GM19328 (cell line): ENCODE results near the gene GLI2.

ENCODE experiments used
- ATAC-seq: cut with Tn5 transposase; IDR thresholded peaks from one replicate; pipeline ENCODE4 v1.9.1; 2021; ENCODE audit warnings: mild to moderate bottlenecking, moderate library complexity; ENCODE audit not compliant: unreplicated experiment

The GLI2 gene

GRCh38 chr2:120735746-120736170 is at the start of gene GLI2:
GLI2 (plus strand) TSS chr2:120735868; CDS start chr2:120797321, 61,453 bp downstream.
- ATAC-seq = no peak

DNA sequence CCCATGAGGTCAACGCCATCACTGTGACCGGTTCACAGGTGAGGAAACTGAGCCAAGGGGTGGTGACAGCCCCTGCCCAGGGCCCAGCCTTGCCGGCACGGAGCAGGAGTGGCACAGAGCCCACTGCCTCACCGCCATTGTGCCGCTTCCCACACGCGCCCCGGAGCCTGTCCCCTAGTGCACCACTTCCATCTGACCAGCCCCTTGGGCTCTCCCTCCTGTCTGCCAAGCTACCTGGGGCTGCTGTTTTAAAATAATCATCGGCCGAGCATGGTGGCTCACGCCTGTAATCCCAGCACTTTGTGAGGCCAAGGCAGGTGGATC is 49.7 kb upstream of the GLI2 start:
- no peak for ATAC-seq

- no peak for ATAC-seq
Observed at GRCh38 chr2:120686511-120687168, 49.0 kb upstream of the GLI2 start.

DNA sequence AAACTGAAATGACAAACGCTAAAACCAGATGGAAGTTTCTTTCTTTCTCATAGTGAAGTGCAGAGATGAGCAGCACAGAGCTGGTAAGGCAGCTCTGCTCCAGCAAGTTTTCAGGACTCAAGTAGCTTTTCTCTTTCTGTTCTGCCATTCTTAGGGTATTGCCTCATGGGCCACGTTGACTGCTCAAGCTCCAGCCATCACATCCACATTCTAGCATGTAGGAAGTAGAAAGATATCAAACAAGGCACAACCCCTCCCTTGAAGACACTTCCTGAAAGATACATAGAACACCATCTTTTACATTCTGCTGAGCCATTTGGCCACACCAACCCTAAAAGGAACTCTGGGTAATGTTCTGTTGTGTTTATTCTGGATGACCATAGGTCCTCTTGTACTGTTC is 48.5 kb upstream of the GLI2 start:
- ATAC-seq = no peak

DNA sequence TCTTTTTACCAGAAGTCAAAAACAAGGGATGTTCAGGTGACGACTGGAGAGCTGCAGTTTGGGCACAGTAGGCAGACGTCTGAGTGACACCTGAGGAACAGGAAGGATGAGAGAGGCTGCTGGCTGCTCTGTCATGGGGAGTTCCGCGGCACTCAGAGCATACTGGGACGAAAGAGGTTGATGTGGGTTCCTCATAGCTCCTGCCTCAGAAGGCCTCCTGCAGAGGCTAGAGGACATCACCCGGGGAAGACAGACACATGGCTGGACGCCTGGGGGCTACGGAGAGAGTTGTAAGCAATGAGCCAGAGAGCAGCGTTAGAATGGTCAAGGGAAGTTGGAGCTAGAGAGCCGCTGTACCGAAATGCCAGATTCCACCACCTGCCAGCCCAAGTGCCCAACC is 45.1 kb upstream of the GLI2 start:
- no peak for ATAC-seq

DNA sequence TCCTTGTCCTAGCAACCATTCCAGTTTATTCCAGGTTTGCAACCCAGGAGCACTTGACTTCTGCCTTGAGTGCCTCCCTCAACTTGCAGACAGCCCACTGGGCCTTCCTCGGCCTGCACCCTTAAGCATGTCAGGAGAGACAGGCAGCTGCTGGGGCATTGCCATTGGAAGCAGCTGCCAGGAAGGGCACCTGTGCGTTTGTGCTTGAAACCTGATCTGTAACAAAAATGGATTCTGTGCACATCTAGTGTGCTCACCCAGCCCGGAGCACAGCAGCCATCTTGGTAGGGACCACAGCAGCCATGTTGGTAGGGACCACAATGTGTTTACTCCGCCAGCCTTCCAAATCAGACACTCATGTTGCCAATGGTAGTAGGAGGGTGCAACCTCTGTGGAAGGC is 44.3 kb upstream of the GLI2 start:
- ATAC-seq = no peak

DNA sequence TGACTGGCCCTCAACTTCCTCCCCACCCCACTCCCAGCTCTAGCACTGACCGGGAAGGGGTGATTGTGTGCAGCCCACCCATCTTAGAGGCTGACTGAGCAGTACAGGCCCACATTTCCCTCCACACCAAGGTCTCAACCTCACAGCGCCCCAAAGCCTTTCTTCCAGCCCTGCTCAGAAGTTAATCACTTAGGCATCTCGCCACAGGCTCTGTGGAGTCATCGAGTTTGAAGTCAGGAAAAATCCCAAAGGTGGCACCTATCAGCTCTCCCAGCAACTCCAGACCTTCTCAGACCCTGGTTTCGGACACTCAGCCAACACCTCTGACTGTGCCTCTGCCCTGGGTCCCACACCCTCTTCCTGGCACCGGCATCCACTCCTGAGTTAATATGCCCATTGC is 43.0 kb upstream of the GLI2 start:
- no peak for ATAC-seq

- ATAC-seq = no peak
Observed at GRCh38 chr2:120693121-120693520, 42.5 kb upstream of the GLI2 start.

- ATAC-seq = no peak
Observed at GRCh38 chr2:120694034-120694433, 41.6 kb upstream of the GLI2 start.

DNA sequence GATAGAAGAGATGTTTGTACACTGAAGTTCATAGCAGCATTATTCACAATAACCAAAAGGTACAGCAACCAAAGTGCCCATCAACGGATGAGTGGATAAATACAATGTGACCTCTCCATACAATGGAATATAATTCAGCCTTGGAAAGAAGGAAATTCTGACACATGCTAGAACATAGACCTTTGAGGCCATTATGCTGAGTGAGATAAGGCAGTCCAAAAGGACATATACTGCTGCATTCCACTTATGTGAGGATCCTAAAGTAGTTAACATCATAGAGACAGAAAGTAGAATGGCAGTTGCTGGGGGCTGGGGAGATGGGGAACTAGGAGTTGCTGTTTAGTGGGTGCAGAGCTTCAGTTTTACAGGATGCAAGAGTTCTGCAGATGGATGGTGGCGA is 38.2 kb upstream of the GLI2 start:
- no peak for ATAC-seq

- no peak for ATAC-seq
Observed at GRCh38 chr2:120699292-120699691, 36.4 kb upstream of the GLI2 start.

- ATAC-seq = no peak
Observed at GRCh38 chr2:120700659-120701058, 35.0 kb upstream of the GLI2 start.

DNA sequence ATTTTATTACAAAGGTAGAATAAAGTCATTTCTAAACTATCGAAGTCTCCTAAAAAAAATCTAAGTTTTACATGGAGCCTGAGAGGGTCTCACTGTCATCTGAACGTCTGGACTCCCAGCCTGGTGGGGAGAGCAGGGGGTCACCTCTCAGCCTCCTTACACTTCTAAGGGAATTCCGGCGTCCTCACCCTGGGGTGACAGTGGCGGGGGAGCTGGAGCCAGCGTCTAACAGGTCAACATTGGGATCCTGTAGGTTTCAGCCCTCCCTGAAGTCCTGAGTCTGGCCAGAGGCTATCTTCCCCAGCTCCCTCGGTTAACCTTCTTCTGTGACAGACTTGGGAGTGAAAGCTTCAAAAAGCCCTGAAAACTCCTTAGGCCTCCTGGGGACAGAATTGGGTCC is 34.6 kb upstream of the GLI2 start:
- ATAC-seq = no peak

GRCh38 chr2:120701499-120701898 is 34.2 kb upstream of the GLI2 start:
- no peak for ATAC-seq

DNA sequence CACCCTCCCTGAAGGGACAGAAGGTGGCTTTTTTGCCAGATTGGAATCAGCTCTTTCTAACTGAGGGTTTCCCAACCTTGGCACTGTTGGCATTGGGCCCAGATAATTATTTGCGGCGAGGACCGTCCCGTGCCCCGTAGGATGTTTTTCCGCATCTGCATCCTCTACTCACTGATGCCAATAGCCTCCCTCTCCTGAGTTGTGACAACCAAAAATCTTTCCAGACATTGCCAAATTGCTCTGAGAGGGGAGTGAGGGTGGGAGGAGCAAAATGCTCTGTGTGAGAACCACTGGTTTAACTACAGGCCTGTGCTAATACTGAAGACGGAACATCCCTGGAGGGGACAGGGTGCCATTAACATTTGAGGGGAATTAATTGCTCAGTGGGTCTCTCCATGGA is 33.6 kb upstream of the GLI2 start:
- no peak for ATAC-seq

GRCh38 chr2:120702801-120703200 is 32.9 kb upstream of the GLI2 start:
- ATAC-seq = no peak

DNA sequence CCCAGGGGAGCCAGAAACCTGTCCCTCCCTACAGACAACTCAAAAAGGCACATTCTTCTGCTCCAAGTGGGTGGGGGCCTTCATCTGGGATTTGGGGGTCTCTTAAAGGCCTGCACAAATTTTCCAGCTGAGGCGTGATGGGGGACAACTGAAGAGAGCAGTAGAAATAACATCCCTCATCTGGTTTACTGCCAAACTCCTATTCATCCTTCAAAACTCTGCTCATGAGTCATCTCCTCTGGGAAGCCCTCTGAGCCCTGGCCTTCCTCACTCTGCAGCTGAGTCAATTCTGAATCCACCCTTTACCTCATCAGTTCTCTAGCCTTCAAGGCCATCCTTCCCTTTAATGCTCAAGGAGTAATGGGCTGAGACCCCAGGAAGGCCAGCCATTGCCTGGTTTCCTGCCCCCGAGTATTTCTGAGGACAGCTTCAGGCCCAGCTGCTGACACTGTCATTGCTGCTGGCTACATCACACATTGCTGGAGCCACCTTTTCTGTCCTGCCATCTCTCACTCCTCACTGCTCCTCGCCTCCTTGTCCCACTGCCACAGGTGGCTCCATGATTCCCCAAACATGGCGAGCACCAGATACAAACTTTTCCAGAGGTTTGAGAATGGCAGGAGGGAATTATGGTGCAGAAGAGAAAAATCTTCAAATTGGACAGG is 32.2 kb upstream of the GLI2 start:
- ATAC-seq = no peak

- ATAC-seq = no peak
Observed at GRCh38 chr2:120704696-120705095, 31.0 kb upstream of the GLI2 start.

- ATAC-seq = no peak
Observed at GRCh38 chr2:120707816-120708215, 27.9 kb upstream of the GLI2 start.

- no peak for ATAC-seq
Observed at GRCh38 chr2:120708944-120709607, 26.6 kb upstream of the GLI2 start.

GRCh38 chr2:120709608-120710041 is 26.0 kb upstream of the GLI2 start:
- no peak for ATAC-seq

GRCh38 chr2:120710256-120710655 is 25.4 kb upstream of the GLI2 start:
- no peak for ATAC-seq
